Right atrium auricular region (tissue), 2 donors: ENCODE results near the gene SUMF2. TPM values are rescaled to one million over a fixed set of nuclear protein-coding genes. Genes with fewer than 3 reads are reported as not detected.
"Not testable (repeated sequence)": the region's sequence is repeated elsewhere in the genome, so short reads cannot be mapped to it uniquely, and the experiment has no call there.

Experiments used
- DNase-seq: peaks from one replicate; pipeline ENCODE4 v3.0.0-alpha.2; 2019; ENCODE audit warnings: low spot score
- H3K27ac ChIP-seq, 2 donors: fragments of 200-600 bp; sonication (generic); 1 replicate in 1 of 2; 2 replicates in 1 of 2; pipeline ENCODE4 v1.5.1; 2016 to 2019
- H3K27me3 ChIP-seq, 2 donors: fragments of 200-600 bp; sonication (generic); one replicate each; pipeline versions ENCODE4 v1.5.1 to v1.6.0; 2017 to 2019
- H3K36me3 ChIP-seq: fragments of 200-600 bp; sonication (generic); one replicate; pipeline ENCODE4 v1.5.1; 2016
- H3K4me1 ChIP-seq, 2 donors: fragments of 200-600 bp; sonication (generic); one replicate each; pipeline versions ENCODE4 v1.5.1 to v1.6.0; 2017 to 2019
- H3K4me3 ChIP-seq, 2 donors: fragments of 200-600 bp; sonication (generic); 1 replicate in 1 of 2; 2 replicates in 1 of 2; pipeline ENCODE4 v1.5.1; 2017 to 2019; ENCODE audit warnings: mild to moderate bottlenecking in 1 of 2, moderate library complexity in 1 of 2
- H3K9me3 ChIP-seq, 2 donors: fragments of 200-600 bp; sonication (generic); one replicate each; pipeline ENCODE4 v1.5.1; 2019
- CTCF ChIP-seq, 2 donors: fragments of 200-600 bp; sonication (generic); IDR thresholded peaks; one replicate each; pipeline ENCODE4 v1.5.1; 2019; ENCODE audit warnings: antibody characterized with exemption in 2 of 2
- total RNA-seq, 2 donors: library from RNA; depleted of rRNA; stranded (reverse); fragments of >200 nt; gene quantifications; one replicate each; pipeline ENCODE4 v1.1.0, GENCODE V29; 2016

The SUMF2 gene
- total RNA-seq, 2 donors from 2014 or later: 31.7 to 54.9 TPM

- Histone ChIP-seq H3K9me3 (no peaks in the 10 kb centered on the region), H3K27ac (no peak overlapping the region)
Measured at GRCh38 chr7:56062382-56062781, 1.7 kb upstream of the SUMF2 start.

GRCh38 chr7:56063500-56063881 is 595 bp upstream of the SUMF2 start:
- Histone ChIP-seq H3K4me3 (peak overlapping the region in 1 of 2 donors; percentile 87), H3K36me3 (peaks cover 53% of the 10 kb centered on the region), H3K4me1 (peaks cover 0 to 18% of the 10 kb centered on the region in 2 donors), H3K27me3 (no peaks in the 10 kb centered on the region), H3K9me3 (no peaks in the 10 kb centered on the region), H3K27ac (peak overlapping the region; percentile 88 to 95)
- DNase-seq: no peak
- TF ChIP-seq CTCF (IDR thresholded peaks at IDR 0.05): no peak

More at GRCh38 chr7:56062382-56062781, 1.7 kb upstream of the SUMF2 start:
- Histone ChIP-seq H3K36me3 (peaks cover 60% of the 10 kb centered on the region), H3K4me3 (no peak overlapping the region), H3K4me1 (peaks cover 0 to 18% of the 10 kb centered on the region in 2 donors), H3K27me3 (no peaks in the 10 kb centered on the region)
- no peak for DNase-seq
- TF ChIP-seq CTCF (IDR thresholded peaks at IDR 0.05): no peak

GRCh38 chr7:56066376-56066775 is 2.3 kb downstream of the SUMF2 start:
- DNase-seq, H3K27me3 ChIP-seq: not testable (repeated sequence)

GRCh38 chr7:56074371-56074791 is 10.3 kb downstream of the SUMF2 start:
- DNase-seq: peak; percentile 90
- Histone ChIP-seq H3K9me3 (no peaks in the 10 kb centered on the region), H3K27ac (peak overlapping the region; percentile 45 to 50), H3K4me3 (no peak overlapping the region), H3K4me1 (peaks cover 0 to 18% of the 10 kb centered on the region in 2 donors), H3K27me3 (no peaks in the 10 kb centered on the region), H3K36me3 (peaks cover 23% of the 10 kb centered on the region)
- TF ChIP-seq CTCF (IDR thresholded peaks at IDR 0.05): peak; percentile 81 to 93

More at GRCh38 chr7:56066376-56066775, 2.3 kb downstream of the SUMF2 start:
- H3K36me3 ChIP-seq: peaks cover 50% of the 10 kb centered on the region
- H3K4me1 ChIP-seq: peaks cover 0 to 18% of the 10 kb centered on the region in 2 donors
- not testable (repeated sequence) for H3K9me3 ChIP-seq, H3K4me3 ChIP-seq, H3K27ac ChIP-seq

- peak overlapping the region in 1 of 2 donors; percentile 75 for H3K27ac ChIP-seq
- H3K9me3 ChIP-seq: no peaks in the 10 kb centered on the region
- peaks cover 28% of the 10 kb centered on the region for H3K36me3 ChIP-seq
- DNase-seq: no peak
- H3K27me3 ChIP-seq: no peaks in the 10 kb centered on the region
- no peak overlapping the region for H3K4me3 ChIP-seq
- H3K4me1 ChIP-seq: peaks cover 0 to 32% of the 10 kb centered on the region in 2 donors
- TF ChIP-seq CTCF (IDR thresholded peaks at IDR 0.05): no peak
Measured at GRCh38 chr7:56077681-56078080, 13.6 kb downstream of the SUMF2 start.

- no peaks in the 10 kb centered on the region for H3K27me3 ChIP-seq
- H3K4me3 ChIP-seq: no peak overlapping the region
- H3K27ac ChIP-seq: peak overlapping the region; percentile 75 to 83
- peaks cover 28% of the 10 kb centered on the region for H3K36me3 ChIP-seq
- no peaks in the 10 kb centered on the region for H3K9me3 ChIP-seq
- TF ChIP-seq CTCF (IDR thresholded peaks at IDR 0.05): no peak
- no peak for DNase-seq
- peaks cover 0 to 35% of the 10 kb centered on the region in 2 donors for H3K4me1 ChIP-seq
Measured at GRCh38 chr7:56078196-56078595, 14.1 kb downstream of the SUMF2 start.
